ENCODE data around the gene ARL6IP5. TPM values are rescaled to one million over a fixed set of nuclear protein-coding genes. Genes with fewer than 3 reads are reported as not detected.

ARL6IP5 gene
- total RNA-seq, 1 experiment from 2014 or later = 16.9 TPM

DNA sequence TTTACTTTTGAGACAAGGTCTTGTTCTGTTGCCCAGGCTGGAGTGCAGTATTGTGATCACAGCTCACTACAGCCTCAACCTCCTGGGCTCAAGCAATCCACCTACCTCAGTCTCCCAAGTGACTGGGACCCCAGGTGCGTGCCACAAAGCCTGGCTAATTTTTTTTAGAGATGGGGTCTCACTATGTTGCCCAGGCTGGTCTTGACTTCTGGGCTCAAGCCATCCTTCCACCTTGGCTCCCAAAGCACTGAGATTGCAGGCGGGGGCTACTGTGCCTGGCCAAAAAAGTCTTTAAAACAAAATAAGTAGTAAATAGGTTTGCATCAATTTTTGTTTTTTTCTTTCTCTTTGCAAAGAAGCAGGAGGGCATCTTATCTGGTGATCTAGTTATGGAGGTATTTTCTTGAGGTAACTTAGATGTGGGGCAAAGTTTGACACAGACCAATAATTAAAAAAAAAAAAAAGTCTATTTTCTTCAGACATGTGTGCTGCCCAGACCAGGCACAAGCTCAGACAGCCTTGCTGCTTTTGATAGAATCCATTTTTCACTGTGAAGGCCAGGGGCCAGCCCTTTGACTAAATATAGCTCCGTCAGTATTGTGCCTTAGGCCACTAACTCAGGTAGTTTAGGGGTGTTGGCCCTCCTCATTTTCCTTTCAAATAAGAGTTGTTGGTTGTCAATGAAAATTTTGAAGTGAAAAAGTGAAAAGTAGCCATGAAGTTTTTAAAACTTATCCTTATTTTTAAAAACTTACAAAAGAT, 2.5 kb downstream of the ARL6IP5 start:
- no CpG with 5 or more reads among the region's 3 CpGs for WGBS (ENCODE audit: extremely low coverage, insufficient read length, low lambda C conversion rate)
- TF ChIP-seq CTCF (conservative IDR thresholded peaks at IDR 0.05) = no peak

More for the DNA sequence above, 2.5 kb downstream of the ARL6IP5 start:
- no peaks in the 10 kb centered on the region for H3K36me3 Mint-ChIP-seq (ENCODE audit: insufficient read depth in 1 of 3, low read depth in 3 of 3)
- H3K14ac ChIP-seq (ENCODE audit: insufficient read depth, low read length) = no peak overlapping the region
- no peak overlapping the region for H3K9ac ChIP-seq (ENCODE audit: extremely low read depth, insufficient read length, low read length)
- no peaks in the 10 kb centered on the region for H3K27me3 ChIP-seq (ENCODE audit: insufficient read depth, low read length)
- no peak overlapping the region for H3K18ac ChIP-seq (ENCODE audit: insufficient read length, low read depth, low read length)
- peaks cover 7% of the 10 kb centered on the region for H3K23me2 ChIP-seq (ENCODE audit: insufficient read length, low read depth, low read length, poor library complexity, severe bottlenecking)
- no peak overlapping the region for H3T11ph ChIP-seq (ENCODE audit: low read length)
- no peak overlapping the region for H2BK120ac ChIP-seq (ENCODE audit: low read depth, low read length, poor library complexity, severe bottlenecking)
- no peak overlapping the region for H3K23ac ChIP-seq (ENCODE audit: insufficient read length, low read depth, low read length)
- no peaks in the 10 kb centered on the region for H3K9me3 ChIP-seq (ENCODE audit: control insufficient read depth, low read depth, low read length)
- no peak overlapping the region for H3K4me2 ChIP-seq (ENCODE audit: insufficient read depth, insufficient read length, low read length)
- no peaks in the 10 kb centered on the region; the same call in 1 of the 2 replicates for H3K27me3 Mint-ChIP-seq (ENCODE audit: low read depth)
- no peak overlapping the region for H4K91ac ChIP-seq (ENCODE audit: insufficient read length, low read depth, low read length)
- no peak overlapping the region for H3K27ac Mint-ChIP-seq
- H3K4me1 Mint-ChIP-seq = peaks cover 38 to 40% of the 10 kb centered on the region in 2 experiments
- no peak for DNase-seq
- no peak overlapping the region for H2BK15ac ChIP-seq (ENCODE audit: low read depth, low read length)
- no peak overlapping the region for H2BK20ac ChIP-seq (ENCODE audit: low read depth, low read length, poor library complexity, severe bottlenecking)
- no peak overlapping the region for H2BK12ac ChIP-seq (ENCODE audit: insufficient read length, low read depth, low read length)
- no peaks in the 10 kb centered on the region for H4K20me1 ChIP-seq (ENCODE audit: control insufficient read depth, insufficient read depth, insufficient read length)
- no peaks in the 10 kb centered on the region for H3K9me3 Mint-ChIP-seq
- H3K4ac ChIP-seq (ENCODE audit: low read depth, low read length) = no peak overlapping the region
- H4K5ac ChIP-seq (ENCODE audit: insufficient read length, low read depth, low read length) = no peak overlapping the region
- H4K8ac ChIP-seq (replicated peaks; ENCODE audit: insufficient read length, low read depth, low read length) = no peak overlapping the region
- no peak overlapping the region for H2BK5ac ChIP-seq (ENCODE audit: insufficient read length, low read length)
- H2AK5ac ChIP-seq (ENCODE audit: insufficient read length, low read length) = no peak overlapping the region
- H3K4me3 Mint-ChIP-seq = no peak overlapping the region
- peaks cover 12% of the 10 kb centered on the region for H3K4me1 ChIP-seq (ENCODE audit: insufficient read depth, low read length)
- no peak overlapping the region for H2AFZ ChIP-seq (ENCODE audit: low read length)
- H3K56ac ChIP-seq (ENCODE audit: insufficient read length, low read depth, low read length) = no peak overlapping the region
- H3K79me2 ChIP-seq (ENCODE audit: insufficient read depth, low read length) = no peaks in the 10 kb centered on the region
- no peaks in the 10 kb centered on the region for H3K79me1 ChIP-seq (ENCODE audit: insufficient read depth, low read depth, low read length, poor library complexity, severe bottlenecking)
- no peak overlapping the region for H3K27ac ChIP-seq (ENCODE audit: insufficient read length, low read depth, low read length)

Measured in H9 (cell line).